CD4-positive, alpha-beta memory T cell (primary cell): ENCODE measurements around the gene KRT34. TPM values are rescaled to one million over a fixed set of nuclear protein-coding genes. Genes with fewer than 3 reads are reported as not detected.

Experiments
- CTCF ChIA-PET: fragments of 350-600 bp; sonication (Branson Sonifier 250); formaldehyde crosslinking; loops from one replicate; lab custom pipeline; 2021; ENCODE audit warnings: inconsistent platforms; ENCODE audit not compliant: partially characterized antibody; lab: Charles Lee
- POLR2A ChIA-PET: fragments of 350-600 bp; sonication (Branson Sonifier 250); formaldehyde crosslinking; loops from one replicate; lab custom pipeline; 2021; ENCODE audit not compliant: partially characterized antibody; lab: Charles Lee
- DNase-seq, 5 donors: peaks; one replicate each; pipeline versions ENCODE4 v3.0.0 to v3.0.0-alpha.2; 2020 to 2022; ENCODE audit warnings: mixed read lengths in 1 of 5
- H3K27ac ChIP-seq: one replicate; pipeline ENCODE4 v1.7.0; 2013; ENCODE audit warnings: low read depth, low read length
- H3K27me3 ChIP-seq: 2 replicates; pipeline ENCODE4 v1.7.0; 2013; ENCODE audit warnings: mild to moderate bottlenecking, low read length, moderate library complexity; ENCODE audit not compliant: insufficient read depth
- H3K36me3 ChIP-seq: 2 replicates; pipeline ENCODE4 v1.7.0; 2013; ENCODE audit warnings: mild to moderate bottlenecking, low read length, moderate library complexity; ENCODE audit not compliant: insufficient read depth
- H3K4me1 ChIP-seq: 2 replicates; pipeline ENCODE4 v1.7.0; 2013; ENCODE audit warnings: mild to moderate bottlenecking, low read length, moderate library complexity; ENCODE audit not compliant: insufficient read depth
- H3K4me3 ChIP-seq, 2 donors: one replicate each; pipeline ENCODE4 v1.7.0; 2013; ENCODE audit warnings: low read length in 2 of 2, mild to moderate bottlenecking in 1 of 2
- H3K9me3 ChIP-seq, 2 donors: one replicate each; pipeline ENCODE4 v1.7.0; 2013; ENCODE audit warnings: low read length in 2 of 2, control low read depth in 1 of 2; ENCODE audit not compliant: control insufficient read depth in 1 of 2
- H3K27ac Mint-ChIP-seq, 7 donors: one replicate each; pipeline ENCODE4 v1.8.0; 2020 to 2021; ENCODE audit warnings: mixed read lengths in 7 of 7, mild to moderate bottlenecking in 6 of 7, inconsistent platforms in 3 of 7, moderate library complexity in 3 of 7
- H3K27me3 Mint-ChIP-seq, 2 donors: one replicate each; pipeline ENCODE4 v1.8.0; 2020 to 2021; ENCODE audit warnings: mixed read lengths in 2 of 2
- H3K36me3 Mint-ChIP-seq, 2 donors: one replicate each; pipeline ENCODE4 v1.8.0; 2020 to 2021; ENCODE audit warnings: mixed read lengths in 2 of 2, inconsistent platforms in 1 of 2, mild to moderate bottlenecking in 1 of 2
- H3K4me1 Mint-ChIP-seq, 4 donors: one replicate each; pipeline ENCODE4 v1.8.0; 2020 to 2021; ENCODE audit warnings: mixed read lengths in 4 of 4, mild to moderate bottlenecking in 1 of 4
- H3K4me3 Mint-ChIP-seq, 8 donors: one replicate each; pipeline ENCODE4 v1.8.0; 2020 to 2021; ENCODE audit warnings: mixed read lengths in 8 of 8, mild to moderate bottlenecking in 7 of 8, moderate library complexity in 6 of 8, inconsistent platforms in 3 of 8
- H3K9me3 Mint-ChIP-seq, 8 donors: one replicate each; pipeline ENCODE4 v1.8.0; 2020 to 2021; ENCODE audit warnings: mixed read lengths in 8 of 8, mild to moderate bottlenecking in 5 of 8, inconsistent platforms in 3 of 8, moderate library complexity in 1 of 8
- intact Hi-C: fragments of 100-400 bp; cut with micrococcal nuclease; formaldehyde crosslinking; loops from one replicate; pipeline ENCODE4 v1.15.1; 2023
- polyA plus RNA-seq, 2 donors: library from polyadenylated mRNA; unstranded; fragments of 300-500 nt; fragmentation: Illumina TruSeq; gene quantifications; one replicate each; pipeline ENCODE4 v1.2.3, GENCODE V29; 2021
- total RNA-seq, 2 experiments: library from RNA; stranded (reverse); gene quantifications; one replicate each; pipeline ENCODE4 v1.2.3, GENCODE V29; 2021

KRT34 gene
- total and polyA plus RNA-seq, 4 experiments from 2014 or later = not detected

DNA sequence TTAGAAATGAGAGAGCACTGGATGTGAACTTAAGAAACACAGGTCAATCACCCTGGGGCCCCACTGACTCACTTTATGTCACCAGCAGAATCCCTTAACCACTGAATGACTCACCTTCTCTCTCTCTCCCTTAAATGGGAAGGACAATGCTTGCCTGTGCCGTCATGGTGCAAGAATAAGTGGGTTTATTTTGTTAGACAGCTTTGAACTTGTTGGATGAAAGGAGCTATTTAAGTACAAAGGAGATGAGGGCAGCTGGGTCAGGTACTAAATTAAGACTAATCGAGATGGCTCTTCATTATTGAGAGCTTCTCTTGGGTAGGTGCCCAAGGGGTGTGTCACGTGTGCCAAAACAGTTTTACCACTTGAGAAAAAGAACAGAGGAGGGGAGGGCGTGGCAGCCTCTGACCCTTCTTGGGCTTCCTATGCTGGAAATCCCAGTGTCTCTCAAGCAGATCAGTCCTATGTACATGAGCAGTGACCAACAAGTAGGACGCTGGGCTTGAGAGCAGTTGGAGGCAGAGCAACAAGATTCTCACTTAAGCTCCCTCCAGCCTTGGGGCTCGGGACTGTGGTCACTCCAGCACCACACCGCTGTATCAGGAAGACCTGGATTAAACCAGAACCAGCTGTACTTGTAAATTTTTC, 22.0 kb upstream of the KRT34 start:
- peak in 4 of 5 donors; percentile 12 to 72 (median 35) for DNase-seq
- ChIA-PET CTCF (interaction anchor here (0.6 to 1.8 kb wide), 3 partner anchors 13 to 145 kb away, joined by 3 to 5 read pairs (median 5); no protein-coding TSS in a partner anchor), POLR2A (interaction anchor here (1.0 to 1.2 kb wide), 3 partner anchors 41 to 95 kb away, joined by 3 to 6 read pairs (median 5); partner anchors contain the start of gene KRTAP16-1)
- peaks cover 30 to 68% (median 43%) of the 10 kb centered on the region in 4 donors for H3K4me1 Mint-ChIP-seq
- H3K36me3 Mint-ChIP-seq = no peaks in the 10 kb centered on the region
- intact Hi-C loops = no loop called here
- peak overlapping the region in 5 of 8 donors; percentile 5 to 70 (median 51) for H3K4me3 Mint-ChIP-seq
- peaks cover 34% of the 10 kb centered on the region for H3K4me1 ChIP-seq
- H3K36me3 ChIP-seq = no peaks in the 10 kb centered on the region
- peaks cover 0 to 3% (median 0%) of the 10 kb centered on the region in 8 donors for H3K9me3 Mint-ChIP-seq
- H3K27ac Mint-ChIP-seq = peak overlapping the region; percentile 53 to 91 (median 82)
- H3K4me3 ChIP-seq = no peak overlapping the region
- H3K27me3 Mint-ChIP-seq = no peaks in the 10 kb centered on the region
- H3K27me3 ChIP-seq = no peaks in the 10 kb centered on the region
- H3K9me3 ChIP-seq = no peaks in the 10 kb centered on the region
- H3K27ac ChIP-seq = no peak overlapping the region

- Mint-ChIP-seq H3K9me3 (peaks cover 0 to 2% (median 0%) of the 10 kb centered on the region in 8 donors), H3K4me1 (peaks cover 25 to 63% (median 37%) of the 10 kb centered on the region in 4 donors), H3K4me3 (peak overlapping the region in 4 of 8 donors; percentile 40 to 70 (median 51)), H3K27me3 (no peaks in the 10 kb centered on the region), H3K27ac (peak overlapping the region in 6 of 7 donors; percentile 44 to 85 (median 63)), H3K36me3 (no peaks in the 10 kb centered on the region)
- POLR2A ChIA-PET = interaction anchor here (1.0 to 1.2 kb wide), 3 partner anchors 42 to 95 kb away, joined by 3 to 6 read pairs (median 5); partner anchors contain the start of gene KRTAP16-1
- H3K4me1 ChIP-seq = peaks cover 28% of the 10 kb centered on the region
- H3K27ac ChIP-seq = peak overlapping the region; percentile 30
- no peak overlapping the region for H3K4me3 ChIP-seq
- CTCF ChIA-PET = interaction anchor here (0.6 to 1.1 kb wide), 2 partner anchors 28 to 146 kb away, joined by 3 to 5 read pairs; no protein-coding TSS in a partner anchor
- H3K27me3 ChIP-seq = no peaks in the 10 kb centered on the region
- no peaks in the 10 kb centered on the region for H3K36me3 ChIP-seq
- intact Hi-C loops = no loop called here
- no peaks in the 10 kb centered on the region for H3K9me3 ChIP-seq
- DNase-seq = peak in 2 of 5 donors; percentile 6 to 36
These were observed 21.4 kb upstream of the KRT34 start for GRCh38 chr17:41403404-41404023.

DNA sequence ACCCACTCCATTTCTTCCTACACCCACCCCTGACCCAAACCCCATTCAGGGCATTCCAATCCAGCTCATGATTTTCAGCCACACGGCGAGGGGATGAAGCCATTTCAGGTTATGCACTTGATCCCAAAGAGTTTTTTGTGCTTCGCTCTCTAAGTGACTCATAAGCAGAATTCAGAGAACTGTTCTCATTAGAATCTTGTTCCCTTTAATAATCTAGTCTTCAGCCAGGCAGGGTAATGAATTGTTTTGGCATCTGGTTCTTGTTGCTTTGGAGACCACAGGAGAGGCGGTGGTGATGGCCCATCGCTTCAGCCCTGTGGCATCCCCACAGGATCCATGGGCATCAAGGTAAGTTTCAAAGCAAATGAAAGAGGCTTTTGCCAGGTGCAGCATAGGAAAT, 20.1 kb upstream of the KRT34 start:
- H3K27me3 ChIP-seq = no peaks in the 10 kb centered on the region
- Mint-ChIP-seq H3K27me3 (no peaks in the 10 kb centered on the region), H3K4me1 (peaks cover 25 to 62% (median 35%) of the 10 kb centered on the region in 4 donors), H3K4me3 (peak overlapping the region in 3 of 8 donors; percentile 1 to 27 (median 23)), H3K27ac (peak overlapping the region in 6 of 7 donors; percentile 18 to 78 (median 50)), H3K9me3 (peaks cover 0 to 1% (median 0%) of the 10 kb centered on the region in 8 donors), H3K36me3 (no peaks in the 10 kb centered on the region)
- H3K9me3 ChIP-seq = no peaks in the 10 kb centered on the region
- DNase-seq = no peak
- no peaks in the 10 kb centered on the region for H3K36me3 ChIP-seq
- H3K4me1 ChIP-seq = peaks cover 25% of the 10 kb centered on the region
- ChIA-PET POLR2A (no interaction called here), CTCF (no interaction called here)
- H3K27ac ChIP-seq = no peak overlapping the region
- H3K4me3 ChIP-seq = no peak overlapping the region
- intact Hi-C loops = no loop called here

- peaks cover 0 to 1% (median 0%) of the 10 kb centered on the region in 8 donors for H3K9me3 Mint-ChIP-seq
- no peaks in the 10 kb centered on the region for H3K36me3 ChIP-seq
- no peaks in the 10 kb centered on the region for H3K36me3 Mint-ChIP-seq
- no peaks in the 10 kb centered on the region for H3K27me3 ChIP-seq
- H3K27ac Mint-ChIP-seq = no peak within 1 kb of the TSS
- no peaks in the 10 kb centered on the region for H3K27me3 Mint-ChIP-seq
- no peak for DNase-seq
- intact Hi-C loops = no loop called here
- H3K4me1 Mint-ChIP-seq = peaks cover 6 to 19% (median 10%) of the 10 kb centered on the region in 4 donors
- H3K4me1 ChIP-seq = peaks cover under 1% of the 10 kb centered on the region
- ChIA-PET POLR2A (no interaction called here), CTCF (no interaction called here)
- H3K27ac ChIP-seq = no peak within 1 kb of the TSS
- H3K4me3 ChIP-seq = no peak within 1 kb of the TSS
- no peak within 1 kb of the TSS for H3K4me3 Mint-ChIP-seq
- H3K9me3 ChIP-seq = no peaks in the 10 kb centered on the region
These were observed 15.0 kb upstream of the KRT34 start, which contains the start of gene KRT31 for GRCh38 chr17:41396996-41397660. Gene KRT31 (minus strand): TSS chr17:41397608. CDS start chr17:41397539, 69 bp downstream.

- POLR2A ChIA-PET = no interaction called here
- intact Hi-C loops = no loop called here
- CTCF ChIA-PET = no interaction called here
These were observed 14.2 kb upstream of the KRT34 start for GRCh38 chr17:41396340-41396739.

GRCh38 chr17:41395611-41396010, 13.5 kb upstream of the KRT34 start:
- intact Hi-C loops = no loop called here

More at GRCh38 chr17:41396340-41396739, 14.2 kb upstream of the KRT34 start:
- H3K27ac ChIP-seq = no peak overlapping the region
- Mint-ChIP-seq H3K4me1 (peaks cover 6 to 17% (median 10%) of the 10 kb centered on the region in 4 donors), H3K36me3 (no peaks in the 10 kb centered on the region), H3K9me3 (peaks cover 0 to 1% (median 0%) of the 10 kb centered on the region in 8 donors), H3K27me3 (peaks cover 2% of the 10 kb centered on the region in 2 donors), H3K4me3 (no peak overlapping the region), H3K27ac (peak overlapping the region in 1 of 7 donors; percentile 36)
- no peaks in the 10 kb centered on the region for H3K36me3 ChIP-seq
- no peaks in the 10 kb centered on the region for H3K27me3 ChIP-seq
- no peak overlapping the region for H3K4me3 ChIP-seq
- H3K4me1 ChIP-seq = no peaks in the 10 kb centered on the region
- no peaks in the 10 kb centered on the region for H3K9me3 ChIP-seq
- DNase-seq = no peak

More at GRCh38 chr17:41395611-41396010, 13.5 kb upstream of the KRT34 start:
- H3K4me1 Mint-ChIP-seq = peaks cover 6 to 12% (median 6%) of the 10 kb centered on the region in 4 donors
- no peaks in the 10 kb centered on the region for H3K9me3 ChIP-seq
- H3K9me3 Mint-ChIP-seq = peaks cover 0 to 1% (median 0%) of the 10 kb centered on the region in 8 donors
- no peak for DNase-seq
- no peaks in the 10 kb centered on the region for H3K36me3 Mint-ChIP-seq
- POLR2A ChIA-PET = no interaction called here
- CTCF ChIA-PET = no interaction called here
- H3K27ac ChIP-seq = no peak overlapping the region
- no peak overlapping the region for H3K4me3 ChIP-seq
- H3K36me3 ChIP-seq = no peaks in the 10 kb centered on the region
- no peaks in the 10 kb centered on the region for H3K4me1 ChIP-seq
- H3K27me3 ChIP-seq = no peaks in the 10 kb centered on the region
- peaks cover 2% of the 10 kb centered on the region in 2 donors for H3K27me3 Mint-ChIP-seq
- H3K4me3 Mint-ChIP-seq = no peak overlapping the region
- H3K27ac Mint-ChIP-seq = peak overlapping the region in 1 of 7 donors; percentile 48
